ENCODE measurements around the gene GAS5.
A peak's percentile ranks its signal among the peaks of the same experiment; 100 is the strongest.
"Not testable (repeated sequence)": the region's sequence is repeated elsewhere in the genome, so short reads cannot be mapped to it uniquely, and the experiment has no call there.

The GAS5 gene

GRCh38 chr1:173869021-173869359 is 1.2 kb upstream of the GAS5 start:
- DNase-seq (ENCODE audit: low read depth) = no peak

GRCh38 chr1:173868266-173869020 is 654 bp upstream of the GAS5 start, which contains the start of gene ZBTB37:
Gene ZBTB37, plus strand, starts transcription at chr1:173868380. Its CDS starts 1,846 bp downstream, at chr1:173870226.
- DNase-seq (ENCODE audit: low read depth) = peak; percentile 86

- DNase-seq (ENCODE audit: low read depth) = no peak
Measured at GRCh38 chr1:173867141-173867752, 542 bp downstream of the GAS5 start.

- DNase-seq (ENCODE audit: low read depth) = no peak
Measured at GRCh38 chr1:173866413-173867115, 1.2 kb downstream of the GAS5 start.

GRCh38 chr1:173865468-173866164 is 2.2 kb downstream of the GAS5 start:
- no peak for DNase-seq (ENCODE audit: low read depth)

GRCh38 chr1:173864179-173864867 is 3.5 kb downstream of the GAS5 start:
- no peak for DNase-seq (ENCODE audit: low read depth)

GRCh38 chr1:173863224-173864161 is 4.3 kb downstream of the GAS5 start:
- DNase-seq (ENCODE audit: low read depth) = no peak

GRCh38 chr1:173862769-173863223 is 5.0 kb downstream of the GAS5 start:
- no peak for DNase-seq (ENCODE audit: low read depth)

- peak; percentile 25 for DNase-seq (ENCODE audit: low read depth)
Measured at GRCh38 chr1:173862146-173862768, 5.5 kb downstream of the GAS5 start.

- DNase-seq (ENCODE audit: low read depth) = peak; percentile 17
Measured at GRCh38 chr1:173861731-173862145, 6.1 kb downstream of the GAS5 start.

- no peak for DNase-seq (ENCODE audit: low read depth)
Measured at GRCh38 chr1:173860065-173860464, 7.7 kb downstream of the GAS5 start.

- not testable (repeated sequence) for DNase-seq (ENCODE audit: low read depth)
Measured at GRCh38 chr1:173859547-173859946, 8.2 kb downstream of the GAS5 start.

- DNase-seq (ENCODE audit: low read depth) = no peak
Measured at GRCh38 chr1:173857363-173857917, 10.3 kb downstream of the GAS5 start.

- DNase-seq (ENCODE audit: low read depth) = no peak
Measured at GRCh38 chr1:173856903-173857302, 10.9 kb downstream of the GAS5 start.

- no peak for DNase-seq (ENCODE audit: low read depth)
Measured at GRCh38 chr1:173856014-173856413, 11.8 kb downstream of the GAS5 start.

- DNase-seq (ENCODE audit: low read depth) = no peak
Measured at GRCh38 chr1:173853074-173853473, 14.7 kb downstream of the GAS5 start.

GRCh38 chr1:173852105-173852504 is 15.7 kb downstream of the GAS5 start:
- DNase-seq (ENCODE audit: low read depth) = no peak

- DNase-seq (ENCODE audit: low read depth) = no peak
Measured at GRCh38 chr1:173832748-173833147, 35.0 kb downstream of the GAS5 start.

GRCh38 chr1:173827611-173828010 is 40.2 kb downstream of the GAS5 start:
- no peak for DNase-seq (ENCODE audit: low read depth)

Data from stimulated activated CD8-positive, alpha-beta memory T cell treated with anti-CD3 and anti-CD28 coated beads, Interleukin-7, amount 100 ng/mL, for 24 hours (primary cell).